NCI-H1105 treated with DMSO at 0.1 percent for 48 hours (cell line): ENCODE data around the gene SMIM44.

Experiments used
- DNase-seq: peaks from one replicate; lab custom pipeline; 2025; lab: John Stamatoyannopoulos, UW

SMIM44 gene

GRCh38 chr19:3477506-3477905 is 5.7 kb downstream of the SMIM44 start:
- DNase-seq = no peak

GRCh38 chr19:3476830-3477229 is 6.4 kb downstream of the SMIM44 start:
- no peak for DNase-seq

DNA sequence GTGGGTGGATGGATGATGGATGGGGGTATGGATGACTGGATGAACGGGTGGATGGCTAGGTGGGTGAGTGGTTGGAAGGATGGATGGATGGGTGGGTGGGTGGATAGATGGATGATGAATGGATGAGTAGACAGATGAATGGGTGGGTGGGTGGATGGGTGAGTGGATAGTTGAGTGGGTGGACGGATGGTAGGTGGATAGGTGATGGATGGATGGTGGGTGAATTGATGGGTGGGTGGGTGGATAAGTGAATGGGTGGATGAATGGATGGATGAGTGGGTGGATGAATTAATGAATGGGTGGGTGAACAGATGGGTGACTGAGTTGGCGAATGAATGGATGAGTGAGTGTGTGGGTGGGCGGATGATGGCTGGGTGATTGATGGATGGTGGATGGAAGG is 7.8 kb downstream of the SMIM44 start:
- DNase-seq = no peak

GRCh38 chr19:3474614-3475013 is 8.6 kb downstream of the SMIM44 start:
- DNase-seq = no peak

DNA sequence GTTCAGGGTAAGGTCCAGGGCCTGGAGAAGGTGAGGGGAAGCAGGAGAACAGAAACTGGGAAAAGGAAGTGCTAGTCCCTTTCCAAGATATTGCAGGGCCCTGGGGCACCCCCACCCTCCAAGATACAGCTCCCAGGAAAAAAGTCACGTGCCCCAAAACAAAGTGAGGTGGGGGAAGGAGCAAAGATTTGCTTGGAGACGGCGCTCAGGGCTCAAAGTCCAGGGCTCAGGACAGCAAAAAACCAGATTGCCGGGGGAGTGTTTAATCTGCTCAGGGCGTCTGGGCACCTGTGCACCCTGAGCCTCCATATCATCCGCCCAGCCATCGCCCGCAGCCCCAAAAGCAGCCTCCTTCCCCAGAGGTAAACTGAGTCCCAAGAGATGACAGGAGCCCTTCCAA is 9.2 kb downstream of the SMIM44 start:
- DNase-seq = no peak

DNA sequence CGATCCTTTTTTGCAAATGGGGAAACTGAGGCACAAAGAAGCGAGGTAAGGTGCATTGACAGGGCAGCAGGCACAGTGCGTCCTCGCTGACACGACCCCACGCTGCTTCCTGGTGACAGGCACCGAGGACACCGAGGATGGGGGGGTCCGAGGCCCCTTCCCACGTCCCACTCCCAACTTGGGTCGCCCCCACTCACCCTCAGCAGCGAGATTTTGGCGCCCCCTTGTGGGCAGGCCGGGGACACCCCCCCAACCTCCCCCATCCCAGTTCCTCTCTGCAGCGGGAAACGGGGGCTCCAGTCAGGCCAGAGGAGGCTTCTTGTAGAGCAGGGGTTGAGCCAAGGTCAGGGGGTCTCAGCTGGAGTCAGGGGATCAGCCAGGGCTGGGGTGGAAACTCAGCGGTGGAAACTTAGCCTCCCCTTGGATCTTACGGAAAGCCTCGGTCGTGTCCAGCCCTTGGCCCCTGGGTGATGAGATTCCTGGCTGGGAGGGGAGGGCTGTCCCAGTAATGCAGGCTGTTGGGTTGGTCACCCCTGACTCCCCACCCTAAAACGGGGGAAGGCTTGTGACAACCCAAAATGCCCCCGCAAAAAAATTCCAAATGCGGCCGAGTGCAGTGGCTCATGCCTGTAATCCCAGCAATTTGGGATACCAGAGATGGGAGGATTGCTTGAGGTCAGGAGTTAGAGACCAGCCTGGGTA is 11.1 kb downstream of the SMIM44 start:
- DNase-seq = no peak

DNA sequence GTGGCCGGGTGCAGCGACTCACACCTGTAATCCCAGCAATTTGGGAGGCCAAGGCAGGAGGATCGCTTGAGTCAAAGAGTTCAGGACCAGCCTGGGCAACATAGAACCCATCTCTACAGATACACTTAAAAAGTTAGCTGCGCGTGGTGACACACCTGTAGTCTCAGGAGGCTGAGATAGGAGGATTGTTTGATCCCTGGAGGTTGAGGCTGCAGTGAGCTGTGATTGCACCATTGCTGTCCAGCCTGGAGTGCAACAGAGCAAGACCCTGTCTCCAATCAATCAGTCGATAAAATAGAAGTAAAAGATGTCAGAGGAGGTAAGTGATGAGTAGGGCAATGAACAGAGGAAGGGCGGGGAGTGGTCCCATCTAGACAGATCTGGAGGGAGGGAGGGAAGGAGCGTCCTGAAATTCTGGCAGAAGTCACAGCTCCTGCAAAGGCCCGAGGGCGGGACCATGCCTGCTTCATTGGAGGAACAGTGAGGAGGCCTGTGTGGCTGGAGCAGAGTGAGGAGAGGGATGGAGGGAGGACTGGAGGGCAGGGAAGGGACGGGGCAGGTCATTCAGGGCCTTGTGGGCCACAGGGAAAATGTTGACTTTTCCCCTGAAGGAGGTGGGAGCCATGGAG is 12.6 kb downstream of the SMIM44 start:
- DNase-seq = no peak

GRCh38 chr19:3469638-3470499 is 13.4 kb downstream of the SMIM44 start:
- no peak for DNase-seq

GRCh38 chr19:3468211-3468610 is 15.0 kb downstream of the SMIM44 start:
- no peak for DNase-seq

DNA sequence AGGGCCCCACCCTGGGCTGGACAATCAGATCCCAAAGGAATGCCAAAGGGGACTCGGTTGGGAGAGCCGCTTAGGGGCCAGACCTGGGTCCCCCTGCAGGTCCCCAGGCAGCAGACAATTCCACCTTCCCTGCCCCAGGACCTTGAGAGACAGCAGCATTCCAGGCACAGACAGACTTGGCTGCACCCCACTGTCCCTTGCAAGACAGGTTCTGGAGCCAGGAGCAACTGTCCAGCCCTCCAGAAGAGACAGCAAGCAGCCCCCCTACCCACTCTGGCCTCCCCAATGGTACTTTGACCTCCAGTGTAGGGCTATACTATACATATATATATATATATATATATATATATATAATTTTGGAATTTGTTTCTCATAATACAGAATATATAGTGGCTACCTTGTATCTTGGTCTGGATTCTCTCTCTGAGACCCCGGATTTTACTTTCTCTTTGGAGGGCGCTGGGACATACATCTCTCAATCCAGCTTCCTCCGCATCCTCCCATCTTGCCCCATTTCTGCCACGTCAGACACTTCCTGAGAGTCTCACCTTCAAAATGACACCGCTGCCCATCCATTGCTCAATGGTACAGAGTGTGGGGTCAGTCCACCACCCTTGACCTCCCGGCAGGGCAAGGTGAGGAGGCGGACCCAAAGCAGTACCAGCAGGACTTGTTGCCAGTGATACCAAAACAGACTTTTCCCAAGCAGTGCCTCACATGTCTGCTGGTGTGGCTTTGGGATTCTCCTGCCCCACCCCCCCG is 15.6 kb downstream of the SMIM44 start:
- no peak for DNase-seq

DNA sequence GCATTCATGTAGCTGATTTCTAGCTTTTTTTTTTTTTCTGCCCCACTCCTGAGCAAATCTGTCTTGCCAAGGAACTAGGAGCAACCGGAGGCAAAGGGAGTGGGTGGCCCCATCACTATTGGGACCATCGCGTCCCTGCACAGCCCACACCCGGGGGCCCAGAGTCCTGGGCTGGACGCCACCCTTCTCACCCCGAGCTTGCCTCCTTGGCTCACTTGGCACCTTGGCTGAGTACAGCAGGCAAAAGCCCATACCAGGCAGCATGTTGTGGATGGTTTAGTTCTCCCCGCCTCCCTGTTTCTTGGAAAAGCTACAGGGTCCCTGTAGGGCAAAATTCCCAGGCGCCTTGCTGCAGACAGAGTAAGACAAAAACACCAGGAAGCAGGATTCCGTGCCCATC is 16.6 kb downstream of the SMIM44 start:
- no peak for DNase-seq

- no peak for DNase-seq
Measured at GRCh38 chr19:3465552-3465951, 17.7 kb downstream of the SMIM44 start.

- DNase-seq = no peak
Measured at GRCh38 chr19:3464587-3465235, 18.5 kb downstream of the SMIM44 start.

DNA sequence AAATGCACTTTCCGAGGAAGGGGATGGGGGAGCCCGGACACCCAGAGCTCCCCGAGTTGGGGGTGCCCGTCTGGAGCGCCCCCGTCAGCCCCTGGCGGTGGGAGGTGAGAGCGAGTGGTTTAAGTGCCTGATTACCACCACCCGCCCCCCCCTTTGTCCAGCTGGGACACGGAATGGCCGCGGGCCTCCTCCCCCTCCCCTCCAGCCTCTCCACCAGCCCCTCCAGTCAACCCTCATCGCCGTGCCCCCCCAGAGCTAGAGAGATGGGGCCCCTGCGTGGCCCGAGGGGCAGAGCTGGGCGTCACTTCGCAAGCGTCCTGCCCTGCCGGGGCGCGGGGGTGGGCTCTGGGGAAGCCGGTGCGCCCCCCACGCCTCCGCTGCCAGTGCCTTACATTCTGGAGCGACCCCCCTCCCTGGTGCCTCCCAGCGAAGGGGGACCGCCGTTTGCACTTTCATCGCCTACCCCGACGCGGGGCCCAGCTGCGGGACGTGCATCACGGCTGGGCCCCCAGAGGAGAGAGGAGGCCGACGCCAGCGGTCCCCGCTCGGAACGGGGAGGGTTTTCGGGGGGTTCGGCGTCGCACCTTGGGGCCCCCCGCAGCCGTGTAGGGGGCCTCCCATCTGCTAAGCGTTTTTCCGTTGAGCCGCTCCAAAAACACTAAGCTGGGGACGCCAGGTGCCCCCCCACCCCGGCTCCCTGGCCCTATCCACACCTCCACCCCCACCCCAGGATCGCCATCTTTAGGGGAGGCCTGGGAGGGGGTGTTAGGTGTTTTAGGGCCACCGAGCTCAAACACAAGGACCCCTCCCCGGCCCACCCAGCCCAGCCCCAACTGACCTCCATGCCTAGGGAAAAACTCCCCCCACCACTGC is 19.3 kb downstream of the SMIM44 start:
- DNase-seq = no peak

- DNase-seq = no peak
Measured at GRCh38 chr19:3462991-3463713, 20.1 kb downstream of the SMIM44 start.

GRCh38 chr19:3459965-3460582 is 23.2 kb downstream of the SMIM44 start:
- no peak for DNase-seq

- no peak for DNase-seq
Measured at GRCh38 chr19:3459089-3459881, 24.0 kb downstream of the SMIM44 start.

DNA sequence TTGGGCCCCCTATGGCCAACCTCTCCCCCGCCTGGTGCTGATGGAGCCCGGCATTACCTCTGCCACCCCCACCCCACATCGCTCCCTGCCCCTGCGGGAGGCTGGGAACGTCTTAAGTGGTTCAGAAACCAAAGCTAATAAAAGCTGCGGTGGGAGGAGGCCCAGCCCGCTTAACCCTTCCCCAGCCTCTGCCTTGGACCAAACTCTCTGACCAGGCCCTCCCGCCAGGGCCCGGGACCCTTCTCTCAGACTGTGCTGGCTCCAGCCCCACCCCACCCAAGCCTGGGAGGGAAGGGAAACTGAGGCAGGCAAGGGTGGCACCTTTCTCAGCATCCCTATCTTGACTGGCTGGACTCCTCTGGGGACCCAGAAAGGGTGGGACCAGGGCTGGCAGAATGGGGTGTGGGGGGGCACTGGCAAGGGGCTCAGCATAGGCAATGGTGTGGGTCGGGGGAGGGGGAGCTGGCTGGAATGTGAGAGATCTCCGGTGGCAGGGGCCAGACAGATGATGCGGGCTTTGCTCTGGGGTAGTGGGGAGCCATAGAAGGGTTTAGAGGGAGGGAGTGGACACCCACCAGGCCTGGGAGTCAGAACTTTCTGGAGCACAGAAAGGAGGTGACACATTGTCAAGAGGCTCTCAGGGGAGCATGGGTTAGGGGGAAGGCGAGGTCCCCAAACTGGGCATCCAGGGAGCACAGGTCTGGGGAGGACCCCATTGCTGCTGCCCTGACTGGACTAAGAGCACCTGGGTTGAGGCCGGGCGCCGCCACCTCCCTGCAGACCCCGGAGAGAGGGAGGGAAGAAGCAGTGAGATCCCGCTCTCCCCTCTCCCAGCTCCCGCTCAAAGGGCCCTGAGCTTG is 24.8 kb downstream of the SMIM44 start:
- no peak for DNase-seq
